HG02981 (cell line): ENCODE results near the gene CDHR2.

Source experiments
- ATAC-seq: cut with Tn5 transposase; IDR thresholded peaks from one replicate; pipeline ENCODE4 v1.9.1; 2021; ENCODE audit warnings: mild to moderate bottlenecking, moderate library complexity; ENCODE audit not compliant: unreplicated experiment

Gene CDHR2

GRCh38 chr5:176618783-176619182, 69.6 kb downstream of the CDHR2 start:
- ATAC-seq, result no peak

- ATAC-seq, result peak; percentile 88
Measured at GRCh38 chr5:176619203-176619568, 70.0 kb downstream of the CDHR2 start.

- ATAC-seq, result no peak
Measured at GRCh38 chr5:176619569-176620332, 70.6 kb downstream of the CDHR2 start.

- no peak for ATAC-seq
Measured at GRCh38 chr5:176620333-176620981, 71.3 kb downstream of the CDHR2 start.

GRCh38 chr5:176621661-176622079, 72.5 kb downstream of the CDHR2 start:
- ATAC-seq, result no peak

GRCh38 chr5:176624142-176624541, 75.0 kb downstream of the CDHR2 start:
- no peak for ATAC-seq

GRCh38 chr5:176624938-176625337, 75.8 kb downstream of the CDHR2 start:
- no peak for ATAC-seq

- ATAC-seq, result no peak
Measured at GRCh38 chr5:176625512-176625911, 76.4 kb downstream of the CDHR2 start.

- no peak for ATAC-seq
Measured at GRCh38 chr5:176625966-176626875, 77.1 kb downstream of the CDHR2 start.

- no peak for ATAC-seq
Measured at GRCh38 chr5:176626876-176627236, 77.7 kb downstream of the CDHR2 start.

- ATAC-seq, result no peak
Measured at GRCh38 chr5:176627582-176627981, 78.4 kb downstream of the CDHR2 start.

- ATAC-seq, result no peak
Measured at GRCh38 chr5:176628406-176629228, 79.5 kb downstream of the CDHR2 start.

- ATAC-seq, result no peak
Measured at GRCh38 chr5:176629317-176629852, 80.2 kb downstream of the CDHR2 start.

GRCh38 chr5:176629853-176630680, 80.9 kb downstream of the CDHR2 start, which contains the start of the genes EIF4E1B and SNCB:
Gene EIF4E1B, plus strand, starts transcription at chr5:176630675. Its CDS starts 12,113 bp downstream, at chr5:176642788.
Gene SNCB, minus strand, starts transcription at chr5:176630534. Its CDS starts 880 bp downstream, at chr5:176629654.
- ATAC-seq, result peak; percentile 64

GRCh38 chr5:176630681-176631222, 81.6 kb downstream of the CDHR2 start:
- no peak for ATAC-seq

- ATAC-seq, result no peak
Measured at GRCh38 chr5:176631383-176632200, 82.5 kb downstream of the CDHR2 start.

- no peak for ATAC-seq
Measured at GRCh38 chr5:176632745-176633144, 83.6 kb downstream of the CDHR2 start.

- ATAC-seq, result no peak
Measured at GRCh38 chr5:176633598-176633997, 84.5 kb downstream of the CDHR2 start.
